DND-41 (cell line): Measurements from ENCODE around the gene LMOD3.

Source experiments
- ATAC-seq: fragments of 200-7000 bp; cut with Tn5 transposase; 3 replicates; pipeline ENCODE4 v1.9.1; 2021; ENCODE audit warnings: low read depth; ENCODE audit not compliant: insufficient read depth
- DNase-seq: peaks from one replicate; pipeline ENCODE4 v3.0.0-alpha.2; 2020
- H2AFZ ChIP-seq: 2 replicates; pipeline ENCODE4 v1.6.0; 2012; ENCODE audit warnings: low read depth, low read length
- H3K27ac ChIP-seq: 2 replicates; pipeline ENCODE4 v1.5.1; 2012; ENCODE audit warnings: low read length, inconsistent platforms
- H3K27me3 ChIP-seq: fragments of 200-600 bp; sonication (generic); 2 replicates; pipeline ENCODE4 v1.6.0; 2012; ENCODE audit warnings: low read length, mild to moderate bottlenecking, inconsistent platforms; ENCODE audit not compliant: insufficient read depth, poor library complexity
- H3K36me3 ChIP-seq: 2 replicates; pipeline ENCODE4 v1.5.1; 2012; ENCODE audit warnings: low read length, inconsistent platforms; ENCODE audit not compliant: insufficient read depth
- H3K4me1 ChIP-seq: 2 replicates; pipeline ENCODE4 v1.5.1; 2012; ENCODE audit warnings: mild to moderate bottlenecking, low read length; ENCODE audit not compliant: insufficient read depth
- H3K4me2 ChIP-seq: 2 replicates; pipeline ENCODE4 v1.6.0; 2012; ENCODE audit warnings: mild to moderate bottlenecking, moderate library complexity, low read length, inconsistent platforms; ENCODE audit not compliant: insufficient read depth
- H3K4me3 ChIP-seq, 2 experiments: fragments of 200-600 bp in 1 of 2; shearing (Covaris generic) in 1 of 2; 2 replicates each; pipeline ENCODE4 v1.5.1; 2012 to 2016; ENCODE audit warnings: inconsistent platforms in 2 of 2, low read length in 2 of 2, mild to moderate bottlenecking in 2 of 2, low read depth in 1 of 2, moderate library complexity in 1 of 2
- H3K79me2 ChIP-seq: 2 replicates; pipeline ENCODE4 v1.6.0; 2012; ENCODE audit warnings: low read length, inconsistent platforms; ENCODE audit not compliant: insufficient read depth
- H3K9ac ChIP-seq: 2 replicates; pipeline ENCODE4 v1.6.0; 2012; ENCODE audit warnings: low read depth, mild to moderate bottlenecking, inconsistent platforms, low read length, moderate library complexity
- H3K9me3 ChIP-seq: 2 replicates; pipeline ENCODE4 v1.5.1; 2012; ENCODE audit warnings: low read length, moderate library complexity, mild to moderate bottlenecking, inconsistent platforms; ENCODE audit not compliant: insufficient read depth, severe bottlenecking
- H4K20me1 ChIP-seq: 2 replicates; pipeline ENCODE4 v1.6.0; 2012; ENCODE audit warnings: low read length; ENCODE audit not compliant: insufficient read depth
- CTCF ChIP-seq: IDR thresholded peaks from 2 replicates; pipeline ENCODE4 v1.5.1; 2012; ENCODE audit warnings: borderline replicate concordance, low read length, moderate library complexity, mild to moderate bottlenecking; ENCODE audit not compliant: poor library complexity, severe bottlenecking; ENCODE audit errors: extremely low read depth
- EZH2 ChIP-seq: IDR thresholded peaks from 3 replicates; pipeline ENCODE4 v1.6.1; 2012; ENCODE audit warnings: borderline replicate concordance, low read depth, mild to moderate bottlenecking, moderate library complexity, low read length, inconsistent platforms; ENCODE audit not compliant: severe bottlenecking

The LMOD3 gene

GRCh38 chr3:69080233-69080920 lies 42.0 kb downstream of the LMOD3 start, which contains the start of gene UBA3:
Gene UBA3 (minus strand): TSS chr3:69080365. CDS start chr3:69080353, 12 bp downstream.
- Histone ChIP-seq H3K4me2 (peak within 1 kb of the TSS; percentile 77), H3K27ac (peak within 1 kb of the TSS; percentile 70), H3K4me1 (peaks cover 62% of the 10 kb centered on the region), H4K20me1 (no peaks in the 10 kb centered on the region), H3K9ac (peak within 1 kb of the TSS; percentile 74), H3K9me3 (no peaks in the 10 kb centered on the region), H3K79me2 (peaks cover 64% of the 10 kb centered on the region), H3K36me3 (peaks cover 6% of the 10 kb centered on the region; the same call in 1 of the 2 replicates), H3K4me3 (peak within 1 kb of the TSS; percentile 55 to 83), H2AFZ (peak within 1 kb of the TSS; percentile 42), H3K27me3 (no peaks in the 10 kb centered on the region)
- ATAC-seq (peak; percentile 79), DNase-seq (peak; percentile 93)
- no peak for TF ChIP-seq EZH2
- no peak for TF ChIP-seq CTCF

GRCh38 chr3:69079269-69080159 lies 42.9 kb downstream of the LMOD3 start:
- H3K27me3 ChIP-seq: no peaks in the 10 kb centered on the region
- peaks cover 66% of the 10 kb centered on the region for H3K79me2 ChIP-seq
- ATAC-seq (peak; percentile 47), DNase-seq (peak; percentile 34)
- H3K4me1 ChIP-seq: peaks cover 61% of the 10 kb centered on the region
- TF ChIP-seq CTCF (no peak), EZH2 (no peak)
- peak overlapping the region; percentile 55 to 83 for H3K4me3 ChIP-seq
- peak overlapping the region; percentile 77 for H3K4me2 ChIP-seq
- H4K20me1 ChIP-seq: no peaks in the 10 kb centered on the region
- H3K9ac ChIP-seq: peak overlapping the region; percentile 74
- H3K9me3 ChIP-seq: no peaks in the 10 kb centered on the region
- H2AFZ ChIP-seq: peak overlapping the region; percentile 42
- H3K27ac ChIP-seq: peak overlapping the region; percentile 70
- H3K36me3 ChIP-seq: peaks cover 6% of the 10 kb centered on the region

- H3K9ac ChIP-seq: no peak overlapping the region
- H3K27ac ChIP-seq: no peak overlapping the region
- H3K9me3 ChIP-seq: no peaks in the 10 kb centered on the region
- no peak overlapping the region for H3K4me2 ChIP-seq
- peaks cover 4% of the 10 kb centered on the region for H3K4me1 ChIP-seq
- H3K27me3 ChIP-seq: no peaks in the 10 kb centered on the region
- H2AFZ ChIP-seq: no peak overlapping the region
- no peak for ATAC-seq
- H3K4me3 ChIP-seq: no peak overlapping the region
- TF ChIP-seq CTCF (no peak), EZH2 (no peak)
- DNase-seq: no peak
- H3K36me3 ChIP-seq: peaks cover 42% of the 10 kb centered on the region
- H3K79me2 ChIP-seq: peaks cover 61% of the 10 kb centered on the region
- H4K20me1 ChIP-seq: no peaks in the 10 kb centered on the region; the same call in 1 of the 2 replicates
Measured at GRCh38 chr3:69072928-69073327, 49.5 kb downstream of the LMOD3 start.
